Activated CD4-positive, alpha-beta T cell treated with anti-CD3 and anti-CD28 coated beads for 24 hours (primary cell): ENCODE measurements around the gene DYNLL2.
"Not testable (repeated sequence)": the region's sequence is repeated elsewhere in the genome, so short reads cannot be mapped to it uniquely, and the experiment has no call there.

Source experiments
- DNase-seq, 2 donors: peaks; one replicate each; pipeline ENCODE4 v3.0.0-alpha.2; 2020; ENCODE audit warnings: low read depth in 2 of 2

DYNLL2 gene

DNA sequence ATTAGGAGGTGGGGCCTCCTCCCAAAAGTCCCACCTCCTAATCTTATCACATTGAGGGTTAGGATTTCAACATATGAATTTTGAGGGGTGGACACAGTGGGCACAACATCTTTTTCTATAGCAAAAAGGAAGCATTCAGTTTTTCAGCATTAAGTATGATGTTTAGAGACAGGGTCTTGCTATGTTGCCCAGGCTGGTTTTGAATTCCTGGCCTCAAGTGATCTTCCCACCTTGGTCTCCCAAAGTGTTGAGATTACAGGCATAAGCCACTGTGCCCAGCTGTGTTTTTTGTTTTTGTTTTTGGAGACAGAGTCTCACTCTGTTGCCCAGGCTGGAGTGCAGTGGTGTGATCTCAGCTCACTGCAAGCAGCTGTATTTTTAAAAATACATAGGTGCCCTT lies 18.7 kb downstream of the DYNLL2 start:
- DNase-seq: not testable (repeated sequence)

DNA sequence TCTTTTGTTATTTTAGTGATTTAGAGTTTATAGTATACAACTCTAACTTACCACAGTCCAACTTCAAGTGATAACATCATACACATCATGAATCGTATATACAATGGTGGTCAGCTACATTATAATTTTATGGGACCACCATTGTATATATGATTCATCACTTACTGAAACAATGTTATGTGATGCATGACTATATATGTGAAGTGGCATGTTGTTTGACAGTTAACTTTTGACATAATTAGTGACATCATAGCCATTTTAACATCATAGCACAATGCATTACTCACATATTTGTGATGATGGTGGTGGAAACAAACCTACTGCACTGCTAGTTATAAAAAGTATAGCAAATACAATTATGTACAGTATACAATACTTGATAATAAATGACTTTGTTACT lies 21.9 kb downstream of the DYNLL2 start:
- DNase-seq: no peak

GRCh38 chr17:58107306-58107705 lies 24.1 kb downstream of the DYNLL2 start:
- no peak for DNase-seq

DNA sequence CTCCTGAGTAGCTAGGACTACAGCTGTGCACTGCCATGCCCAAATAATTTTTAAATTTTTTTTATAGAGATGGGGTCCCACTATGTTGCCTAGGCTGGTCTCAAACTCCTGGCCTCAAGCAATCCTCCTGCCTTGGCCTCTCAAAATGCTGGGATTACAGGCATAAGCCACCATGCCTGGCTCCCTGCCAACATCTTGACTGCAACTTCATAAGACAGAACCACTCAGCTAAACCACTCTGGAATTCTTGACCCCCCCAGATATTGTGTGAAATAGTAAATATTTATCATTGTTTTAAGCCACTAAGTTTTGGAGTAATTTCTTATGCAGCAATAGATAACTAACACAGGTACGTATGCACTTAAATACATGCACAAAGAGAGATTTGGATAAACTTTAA lies 26.0 kb downstream of the DYNLL2 start:
- DNase-seq: no peak

DNA sequence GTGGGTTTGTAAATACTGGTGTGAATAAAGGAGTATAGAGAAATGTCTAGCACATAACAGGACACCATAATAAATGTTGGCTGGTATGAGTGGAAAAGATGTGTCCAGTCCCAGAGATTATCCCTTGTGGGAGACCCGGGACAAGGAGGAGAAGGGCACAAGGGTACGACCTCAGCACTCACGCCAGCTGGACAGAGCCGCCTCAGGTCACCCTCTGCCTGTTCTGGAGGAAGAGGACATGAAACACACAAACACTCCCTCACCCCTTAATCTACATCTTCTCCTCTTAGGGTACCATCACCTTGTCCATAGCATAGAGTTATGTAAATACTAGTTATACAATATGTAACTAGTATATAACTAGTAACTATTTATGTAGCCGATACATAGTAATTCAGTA lies 26.8 kb downstream of the DYNLL2 start:
- DNase-seq: no peak

- DNase-seq: no peak
Measured at GRCh38 chr17:58111676-58112075, 28.5 kb downstream of the DYNLL2 start.

DNA sequence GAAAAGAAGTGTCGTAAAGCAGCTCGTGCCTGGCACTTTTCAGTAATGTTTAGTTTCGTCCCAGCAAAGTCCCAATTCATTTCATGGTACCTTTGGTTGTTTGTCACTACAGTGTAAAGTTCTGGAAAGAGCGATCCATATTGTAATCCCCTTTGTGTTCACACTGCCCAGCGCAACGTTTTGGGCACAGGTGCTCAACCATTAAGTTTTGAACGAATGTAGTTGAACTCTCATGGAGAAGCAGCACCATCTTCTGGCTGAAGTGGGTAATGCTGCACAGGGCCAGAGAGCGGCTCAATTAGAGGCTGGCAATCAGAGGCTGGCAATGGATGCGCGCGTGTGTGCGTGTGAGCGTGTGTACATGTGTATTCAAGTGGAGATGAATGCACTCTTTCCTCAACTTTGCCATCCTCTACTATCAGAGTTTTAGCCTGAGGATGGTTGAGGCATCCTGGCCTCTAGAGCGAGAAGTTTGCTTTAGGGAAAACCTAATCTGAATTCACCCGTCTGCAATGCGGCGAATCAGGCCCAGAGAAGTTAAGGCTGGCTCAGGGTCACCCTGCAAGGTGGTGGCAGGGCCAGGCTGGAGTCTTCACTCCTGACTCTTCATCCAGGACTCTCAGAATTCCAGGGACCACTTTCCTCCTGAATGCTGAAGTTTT lies 29.9 kb downstream of the DYNLL2 start:
- DNase-seq: peak; percentile 87 to 88

GRCh38 chr17:58113947-58114346 lies 30.7 kb downstream of the DYNLL2 start:
- DNase-seq: no peak

- no peak for DNase-seq
Measured at GRCh38 chr17:58117382-58117781, 34.2 kb downstream of the DYNLL2 start.

- DNase-seq: no peak
Measured at GRCh38 chr17:58119491-58119890, 36.3 kb downstream of the DYNLL2 start.

DNA sequence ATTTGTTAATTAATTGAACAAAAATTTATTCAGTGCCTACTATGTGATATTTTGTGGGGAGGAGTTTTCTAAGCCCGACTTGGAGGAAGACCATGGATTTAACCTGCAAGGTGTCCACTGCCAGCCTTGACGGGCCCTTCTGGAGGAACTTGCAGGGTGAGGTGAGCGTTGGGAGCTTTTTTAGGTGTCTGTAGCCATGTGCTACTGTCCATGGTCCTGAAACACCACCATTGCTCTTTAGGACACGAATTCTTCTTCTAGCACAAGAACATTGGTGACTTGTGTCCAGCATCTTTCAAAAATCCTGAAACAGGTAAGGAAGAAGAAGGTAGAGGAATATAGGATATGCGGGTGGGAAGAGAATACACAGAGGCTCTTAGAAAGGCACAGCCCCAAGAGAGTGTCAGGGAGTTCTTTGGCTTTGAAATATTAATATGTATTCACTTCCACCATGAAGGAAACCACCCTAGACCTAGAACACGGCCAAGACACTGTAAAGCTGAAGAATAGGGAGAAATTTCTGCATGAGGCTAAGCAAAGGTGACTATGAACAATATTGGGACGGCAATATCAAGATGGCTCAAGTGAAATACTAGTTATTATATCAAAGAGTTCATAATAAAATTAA lies 37.1 kb downstream of the DYNLL2 start:
- DNase-seq: peak; percentile 6 to 10

DNA sequence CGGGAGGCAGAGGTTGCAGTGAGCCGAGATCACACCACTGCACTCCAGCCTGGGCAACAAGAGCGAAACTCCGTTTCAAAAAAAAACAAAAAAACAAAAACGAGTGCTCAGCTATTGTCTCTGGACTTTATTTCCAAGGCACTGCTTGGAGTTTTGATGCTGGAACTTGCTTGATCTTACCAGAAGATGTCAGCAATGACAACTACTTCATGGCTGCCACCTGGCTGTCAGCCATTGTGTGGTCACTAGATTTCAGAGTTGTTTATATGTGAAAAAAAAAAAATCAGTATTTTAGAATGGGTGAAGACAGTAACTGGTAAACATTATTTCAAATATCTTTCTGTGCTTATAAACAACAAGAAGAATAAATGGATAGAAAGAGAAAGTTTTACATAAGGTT lies 38.7 kb downstream of the DYNLL2 start:
- DNase-seq: no peak

DNA sequence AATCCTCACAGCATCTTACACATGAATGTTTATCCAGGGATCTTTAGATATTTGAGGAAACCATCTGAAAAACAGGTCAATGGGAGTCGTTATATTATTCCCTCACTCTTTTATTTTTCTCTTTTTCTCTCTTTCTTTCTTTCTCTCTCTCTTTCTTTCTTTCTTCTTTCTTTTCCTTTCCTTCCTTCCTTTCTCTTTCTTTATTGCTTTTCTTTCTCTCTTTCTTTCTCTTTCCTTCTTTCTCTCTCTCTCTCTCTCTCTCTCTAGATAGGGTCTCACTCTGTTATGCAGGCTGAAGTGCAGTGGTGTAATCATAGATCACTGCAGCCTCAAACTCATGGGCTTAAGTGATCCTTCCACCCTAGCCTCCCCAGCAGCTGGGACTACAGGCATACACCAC lies 44.6 kb downstream of the DYNLL2 start:
- DNase-seq: no peak

GRCh38 chr17:58132697-58133096 lies 49.5 kb downstream of the DYNLL2 start:
- not testable (repeated sequence) for DNase-seq

GRCh38 chr17:58136669-58137279 lies 53.6 kb downstream of the DYNLL2 start:
- no peak for DNase-seq

DNA sequence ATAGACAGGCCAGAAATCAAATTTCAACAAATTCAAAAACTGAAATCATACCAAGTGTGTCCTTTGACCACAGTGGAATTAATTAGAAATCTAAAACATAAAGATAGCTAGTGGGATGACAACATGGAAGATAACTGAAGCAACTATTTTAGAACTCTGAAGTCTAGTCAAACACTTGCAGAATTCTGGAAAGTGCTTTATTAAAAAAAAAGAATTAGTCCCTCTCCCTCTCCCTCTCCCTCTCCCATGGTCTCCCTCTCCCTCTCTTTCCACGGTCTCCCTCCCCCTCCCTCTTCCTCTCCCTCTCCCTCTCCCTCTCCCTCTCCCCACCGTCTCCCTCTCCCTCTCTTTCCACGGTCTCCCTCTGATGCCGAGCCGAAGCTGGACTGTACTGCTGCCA lies 58.3 kb downstream of the DYNLL2 start:
- DNase-seq: no peak

- not testable (repeated sequence) for DNase-seq
Measured at GRCh38 chr17:58143335-58143734, 60.1 kb downstream of the DYNLL2 start.

- DNase-seq: no peak
Measured at GRCh38 chr17:58144801-58145200, 61.6 kb downstream of the DYNLL2 start.
